Vagina (tissue), 2 donors: ENCODE data around the gene BGN.

Source experiments
- CTCF ChIP-seq, 3 experiments: fragments of 450-650 bp in 2 of 3; fragments of 200-600 bp in 1 of 3; sonication (generic) in 1 of 3; IDR thresholded peaks; one replicate each; pipeline ENCODE4 v1.5.1; 2017 to 2019; ENCODE audit warnings: antibody characterized with exemption in 3 of 3, mild to moderate bottlenecking in 2 of 3, moderate library complexity in 2 of 3
- POLR2A ChIP-seq, 2 donors: fragments of 450-650 bp; IDR thresholded peaks; one replicate each; pipeline ENCODE4 v1.6.1; 2017; ENCODE audit warnings: antibody characterized with exemption in 2 of 2, mild to moderate bottlenecking in 2 of 2, moderate library complexity in 2 of 2
- POLR2AphosphoS5 ChIP-seq, 2 donors: sonication (generic); formaldehyde crosslinking; IDR thresholded peaks; one replicate each; pipeline ENCODE4 v1.9.0; 2017; ENCODE audit warnings: antibody characterized with exemption in 2 of 2, mild to moderate bottlenecking in 2 of 2, low read depth in 1 of 2; ENCODE audit not compliant: insufficient read depth in 1 of 2

GRCh38 chrX:153474718-153475117 lies 20.1 kb upstream of the BGN start:
- TF ChIP-seq CTCF (IDR thresholded peaks at IDR 0.05), result no peak
- no peak for TF ChIP-seq POLR2AphosphoS5 (IDR thresholded peaks at IDR 0.05; ENCODE audit: insufficient read depth in 1 of 2, low read depth in 1 of 2)
- TF ChIP-seq POLR2A (IDR thresholded peaks at IDR 0.05), result no peak
